OCI-LY3 (cell line): ENCODE data around the gene PODNL1.

ENCODE experiments used
- EZH2phosphoT487 ChIP-seq: fragments of 200-600 bp; shearing (Covaris generic); IDR thresholded peaks from 2 replicates; pipeline ENCODE4 v1.6.1; 2018; ENCODE audit warnings: antibody characterized with exemption, mixed run types, low read depth
- TF ChIP-seq, protein P1 (sequence below): fragments of 200-600, 300-600 bp; sonication (generic); IDR thresholded peaks from 2 replicates; pipeline ENCODE4 v1.5.1; 2014; ENCODE audit warnings: antibody characterized with exemption, low read length, low read depth

- TF ChIP-seq, protein P1, sequence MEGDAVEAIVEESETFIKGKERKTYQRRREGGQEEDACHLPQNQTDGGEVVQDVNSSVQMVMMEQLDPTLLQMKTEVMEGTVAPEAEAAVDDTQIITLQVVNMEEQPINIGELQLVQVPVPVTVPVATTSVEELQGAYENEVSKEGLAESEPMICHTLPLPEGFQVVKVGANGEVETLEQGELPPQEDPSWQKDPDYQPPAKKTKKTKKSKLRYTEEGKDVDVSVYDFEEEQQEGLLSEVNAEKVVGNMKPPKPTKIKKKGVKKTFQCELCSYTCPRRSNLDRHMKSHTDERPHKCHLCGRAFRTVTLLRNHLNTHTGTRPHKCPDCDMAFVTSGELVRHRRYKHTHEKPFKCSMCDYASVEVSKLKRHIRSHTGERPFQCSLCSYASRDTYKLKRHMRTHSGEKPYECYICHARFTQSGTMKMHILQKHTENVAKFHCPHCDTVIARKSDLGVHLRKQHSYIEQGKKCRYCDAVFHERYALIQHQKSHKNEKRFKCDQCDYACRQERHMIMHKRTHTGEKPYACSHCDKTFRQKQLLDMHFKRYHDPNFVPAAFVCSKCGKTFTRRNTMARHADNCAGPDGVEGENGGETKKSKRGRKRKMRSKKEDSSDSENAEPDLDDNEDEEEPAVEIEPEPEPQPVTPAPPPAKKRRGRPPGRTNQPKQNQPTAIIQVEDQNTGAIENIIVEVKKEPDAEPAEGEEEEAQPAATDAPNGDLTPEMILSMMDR, result no peak
- no peak for TF ChIP-seq EZH2phosphoT487
Measured at GRCh38 chr19:13963603-13964105, 25.4 kb upstream of the PODNL1 start.
